ENCODE data around the gene PCGF3.

PCGF3 gene

DNA sequence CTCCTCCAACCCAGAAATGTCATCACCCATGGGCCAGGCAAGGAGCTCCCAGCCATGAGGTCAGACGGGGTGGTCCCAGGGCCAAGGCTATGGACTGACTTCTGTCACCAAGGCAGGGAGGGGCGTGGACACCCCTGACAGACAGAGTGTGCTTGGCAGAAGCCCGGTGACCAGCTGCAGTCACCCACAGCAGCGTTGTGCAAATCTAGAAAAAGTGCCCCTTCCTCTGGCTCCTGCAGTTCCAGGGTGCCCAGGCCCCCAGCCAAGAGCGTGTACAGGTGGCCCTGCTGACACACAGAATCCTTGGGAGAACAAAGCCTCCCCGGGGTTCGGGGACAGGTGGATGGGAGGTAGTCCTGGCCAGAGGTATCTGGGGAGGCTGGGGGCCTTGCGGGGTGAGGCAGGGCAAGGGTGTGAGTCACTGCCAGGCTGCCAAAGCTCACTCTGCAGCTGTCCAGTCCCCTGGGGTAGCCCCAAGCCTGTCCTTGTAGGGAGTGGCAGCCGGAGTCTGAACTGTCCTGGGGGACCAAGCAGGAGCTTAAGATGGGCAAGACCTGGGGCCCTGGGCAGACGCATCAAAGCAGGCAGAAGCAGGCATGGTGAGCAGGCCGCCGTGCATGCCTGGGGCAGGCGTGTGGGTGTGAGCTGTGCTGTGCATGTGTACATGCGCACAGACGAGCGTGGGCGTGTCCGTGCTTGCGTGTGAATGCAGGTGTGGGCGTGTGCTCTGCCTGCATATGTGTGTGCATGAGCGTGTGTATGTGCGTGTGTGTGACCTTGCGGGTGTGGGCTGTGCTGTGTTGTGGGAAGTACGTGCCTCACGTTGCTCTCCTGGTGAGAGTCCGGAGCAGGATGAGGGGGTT is 28.0 kb upstream of the PCGF3 start:
- Histone ChIP-seq H3K9me3 (ENCODE audit: insufficient read depth, low read length) (no peaks in the 10 kb centered on the region), H3K36me3 (ENCODE audit: insufficient read depth, insufficient read length, low read length) (peaks cover 9% of the 10 kb centered on the region), H3K4me3 (ENCODE audit: insufficient read length, low read depth) (no peak overlapping the region), H3K9ac (ENCODE audit: insufficient read length, low read depth) (no peak overlapping the region), H3K27me3 (ENCODE audit: insufficient read depth, insufficient read length) (no peaks in the 10 kb centered on the region), H3K4me1 (ENCODE audit: insufficient read depth, insufficient read length) (peaks cover 44% of the 10 kb centered on the region)
- no peak for TF ChIP-seq SUZ12 (IDR thresholded peaks at IDR 0.05; ENCODE audit: extremely low read depth, insufficient read depth, insufficient read length)
- no peak for TF ChIP-seq YY1 (IDR thresholded peaks at IDR 0.05; ENCODE audit: insufficient read depth, insufficient read length)
- TF ChIP-seq ZNF274 (IDR thresholded peaks at IDR 0.05; ENCODE audit: low read depth, low read length): no peak
- DNase-seq (ENCODE audit: low read depth, low spot score): no peak

DNA sequence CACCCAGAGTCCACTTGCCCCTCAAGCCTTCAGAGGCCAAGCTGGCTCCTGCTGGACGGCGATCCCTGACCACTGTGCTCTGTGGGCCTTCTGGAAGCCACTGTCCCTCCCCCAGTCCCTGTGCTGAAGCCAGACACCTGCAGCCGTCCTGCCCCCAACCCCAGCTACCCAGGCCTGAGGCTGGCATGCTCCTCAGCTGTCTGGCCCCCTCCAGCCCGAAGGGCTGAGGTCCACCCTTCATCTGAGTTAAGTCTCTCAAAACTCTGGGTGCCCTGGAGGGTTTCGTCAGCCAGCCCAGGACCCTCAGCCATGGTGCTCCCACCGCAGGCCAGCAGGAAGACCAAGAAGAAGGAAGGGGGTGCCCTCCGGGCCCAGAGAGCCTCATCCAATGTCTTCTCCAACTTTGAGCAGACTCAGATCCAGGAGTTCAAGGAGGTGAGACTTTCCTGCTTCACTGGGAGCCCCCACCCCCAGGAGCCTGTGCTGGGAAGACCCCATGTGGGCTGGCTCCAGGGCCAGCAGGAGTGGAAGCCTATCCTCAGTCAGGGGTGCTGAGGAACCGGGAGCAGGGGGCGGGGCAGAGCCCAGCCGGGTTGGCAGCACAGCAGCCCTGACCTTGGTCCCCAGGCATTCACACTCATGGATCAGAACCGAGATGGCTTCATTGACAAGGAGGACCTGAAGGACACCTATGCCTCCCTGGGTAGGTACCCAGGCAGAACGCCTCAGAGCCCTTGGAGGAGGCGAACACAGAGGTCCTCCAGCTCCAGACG is 27.1 kb upstream of the PCGF3 start:
- Histone ChIP-seq H3K4me1 (ENCODE audit: insufficient read depth, insufficient read length) (peaks cover 42% of the 10 kb centered on the region), H3K4me3 (ENCODE audit: insufficient read length, low read depth) (no peak overlapping the region), H3K9ac (ENCODE audit: insufficient read length, low read depth) (peak overlapping the region; percentile 43), H3K9me3 (ENCODE audit: insufficient read depth, low read length) (no peaks in the 10 kb centered on the region), H3K36me3 (ENCODE audit: insufficient read depth, insufficient read length, low read length) (peaks cover under 1% of the 10 kb centered on the region), H3K27me3 (ENCODE audit: insufficient read depth, insufficient read length) (no peaks in the 10 kb centered on the region)
- no peak for TF ChIP-seq YY1 (IDR thresholded peaks at IDR 0.05; ENCODE audit: insufficient read depth, insufficient read length)
- no peak for TF ChIP-seq SUZ12 (IDR thresholded peaks at IDR 0.05; ENCODE audit: extremely low read depth, insufficient read depth, insufficient read length)
- TF ChIP-seq ZNF274 (IDR thresholded peaks at IDR 0.05; ENCODE audit: low read depth, low read length): no peak
- no peak for DNase-seq (ENCODE audit: low read depth, low spot score)

DNA sequence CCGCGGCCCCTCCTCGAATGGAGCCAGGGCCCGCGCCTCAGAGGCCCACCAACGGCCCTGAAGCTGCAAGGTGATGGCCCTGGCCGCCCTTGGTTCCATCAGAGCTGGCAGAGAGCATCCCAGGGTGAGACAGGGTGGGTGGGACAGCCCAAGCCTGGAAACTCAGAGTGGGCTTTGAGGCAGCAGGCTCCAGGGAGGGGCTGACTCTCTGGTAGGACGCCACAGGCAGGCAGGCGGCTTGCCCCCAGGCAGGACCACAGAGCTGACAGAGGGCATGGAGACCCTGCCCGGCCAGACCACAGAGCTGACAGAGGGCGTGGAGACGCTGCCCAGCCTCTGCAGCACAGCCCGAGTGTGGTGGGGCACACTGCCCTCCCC is 26.5 kb upstream of the PCGF3 start:
- Histone ChIP-seq H3K27me3 (ENCODE audit: insufficient read depth, insufficient read length) (no peaks in the 10 kb centered on the region), H3K9me3 (ENCODE audit: insufficient read depth, low read length) (no peaks in the 10 kb centered on the region), H3K4me1 (ENCODE audit: insufficient read depth, insufficient read length) (peaks cover 47% of the 10 kb centered on the region), H3K9ac (ENCODE audit: insufficient read length, low read depth) (peak overlapping the region; percentile 43), H3K4me3 (ENCODE audit: insufficient read length, low read depth) (no peak overlapping the region), H3K36me3 (ENCODE audit: insufficient read depth, insufficient read length, low read length) (no peaks in the 10 kb centered on the region)
- TF ChIP-seq ZNF274 (IDR thresholded peaks at IDR 0.05; ENCODE audit: low read depth, low read length) (no peak), YY1 (IDR thresholded peaks at IDR 0.05; ENCODE audit: insufficient read depth, insufficient read length) (no peak), SUZ12 (IDR thresholded peaks at IDR 0.05; ENCODE audit: extremely low read depth, insufficient read depth, insufficient read length) (no peak)
- DNase-seq (ENCODE audit: low read depth, low spot score): no peak

DNA sequence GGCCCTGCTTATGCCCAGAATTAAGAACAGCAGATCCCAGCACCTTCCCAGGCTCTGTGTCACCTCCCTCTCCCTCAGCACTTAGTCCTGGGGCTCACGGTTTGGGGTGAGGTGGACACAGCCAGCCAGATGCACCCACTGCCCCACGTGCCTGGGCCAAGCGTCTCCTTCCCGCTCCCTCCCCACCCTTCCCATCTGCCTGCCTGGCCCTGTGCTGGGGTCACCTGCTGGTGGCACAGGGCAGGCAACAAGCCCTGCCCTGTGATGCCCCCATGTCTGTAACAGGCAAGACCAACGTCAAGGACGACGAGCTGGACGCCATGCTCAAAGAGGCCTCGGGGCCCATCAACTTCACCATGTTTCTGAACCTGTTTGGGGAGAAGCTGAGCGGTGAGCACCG is 26.0 kb upstream of the PCGF3 start:
- Histone ChIP-seq H3K9ac (ENCODE audit: insufficient read length, low read depth) (peak overlapping the region; percentile 16), H3K4me1 (ENCODE audit: insufficient read depth, insufficient read length) (peaks cover 52% of the 10 kb centered on the region)

DNA sequence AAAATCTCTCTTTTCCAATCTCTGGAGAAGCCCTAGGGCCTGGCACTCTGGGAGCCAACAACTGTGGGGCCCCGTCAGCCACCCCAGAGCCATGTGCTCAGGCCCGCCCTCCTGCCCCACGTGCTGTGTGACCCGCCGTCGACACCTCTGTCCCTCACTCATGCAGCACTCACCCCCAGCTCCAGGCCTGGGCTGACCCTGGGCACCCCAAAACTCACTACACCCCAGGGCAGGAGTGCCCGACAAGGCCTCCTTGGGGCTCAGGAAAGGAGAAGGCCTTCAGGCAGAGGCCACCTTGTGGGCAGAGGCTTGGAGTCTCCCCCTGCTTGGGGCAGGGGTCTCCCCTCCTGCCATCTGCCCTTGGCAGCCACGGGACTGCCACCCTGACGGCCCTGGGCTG is 25.5 kb upstream of the PCGF3 start:
- peak overlapping the region; percentile 29 for H3K9ac ChIP-seq (ENCODE audit: insufficient read length, low read depth)
- peaks cover 50% of the 10 kb centered on the region for H3K4me1 ChIP-seq (ENCODE audit: insufficient read depth, insufficient read length)

More for the DNA sequence above, 26.0 kb upstream of the PCGF3 start:
- H3K4me3 ChIP-seq (ENCODE audit: insufficient read length, low read depth): no peak overlapping the region
- DNase-seq (ENCODE audit: low read depth, low spot score): no peak
- TF ChIP-seq SUZ12 (IDR thresholded peaks at IDR 0.05; ENCODE audit: extremely low read depth, insufficient read depth, insufficient read length): no peak
- TF ChIP-seq YY1 (IDR thresholded peaks at IDR 0.05; ENCODE audit: insufficient read depth, insufficient read length): no peak
- no peak for TF ChIP-seq ZNF274 (IDR thresholded peaks at IDR 0.05; ENCODE audit: low read depth, low read length)
- no peaks in the 10 kb centered on the region for H3K27me3 ChIP-seq (ENCODE audit: insufficient read depth, insufficient read length)
- H3K36me3 ChIP-seq (ENCODE audit: insufficient read depth, insufficient read length, low read length): no peaks in the 10 kb centered on the region
- H3K9me3 ChIP-seq (ENCODE audit: insufficient read depth, low read length): no peaks in the 10 kb centered on the region

DNA sequence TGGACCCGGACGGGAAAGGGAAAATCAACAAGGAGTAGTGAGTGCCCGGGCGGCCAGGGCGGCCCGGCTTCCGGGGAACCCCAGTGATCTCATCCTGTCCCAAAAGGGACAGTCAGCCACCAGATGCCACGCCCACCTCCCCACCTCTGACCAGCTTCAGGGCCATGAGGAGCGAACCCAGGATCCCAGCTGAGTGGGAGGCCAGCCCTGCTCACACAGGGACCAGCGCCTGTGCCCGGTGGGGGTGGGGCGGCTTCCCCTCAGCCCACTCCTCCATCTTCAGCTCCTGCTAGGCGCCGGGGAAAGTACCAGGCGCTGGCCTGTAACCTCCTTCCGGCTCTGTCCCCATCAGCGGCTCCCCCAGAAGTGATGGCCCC is 25.1 kb upstream of the PCGF3 start:
- no peak for DNase-seq (ENCODE audit: low read depth, low spot score)

More for the DNA sequence above, 25.5 kb upstream of the PCGF3 start:
- Histone ChIP-seq H3K27me3 (ENCODE audit: insufficient read depth, insufficient read length) (no peaks in the 10 kb centered on the region), H3K4me3 (ENCODE audit: insufficient read length, low read depth) (no peak overlapping the region), H3K9me3 (ENCODE audit: insufficient read depth, low read length) (no peaks in the 10 kb centered on the region), H3K36me3 (ENCODE audit: insufficient read depth, insufficient read length, low read length) (no peaks in the 10 kb centered on the region)
- TF ChIP-seq ZNF274 (IDR thresholded peaks at IDR 0.05; ENCODE audit: low read depth, low read length): no peak
- no peak for TF ChIP-seq SUZ12 (IDR thresholded peaks at IDR 0.05; ENCODE audit: extremely low read depth, insufficient read depth, insufficient read length)
- no peak for TF ChIP-seq YY1 (IDR thresholded peaks at IDR 0.05; ENCODE audit: insufficient read depth, insufficient read length)
- no peak for DNase-seq (ENCODE audit: low read depth, low spot score)

More for the DNA sequence above, 25.1 kb upstream of the PCGF3 start:
- no peaks in the 10 kb centered on the region for H3K36me3 ChIP-seq (ENCODE audit: insufficient read depth, insufficient read length, low read length)
- peak overlapping the region; percentile 46 for H3K4me3 ChIP-seq (ENCODE audit: insufficient read length, low read depth)
- peak overlapping the region; percentile 65 for H3K9ac ChIP-seq (ENCODE audit: insufficient read length, low read depth)
- H3K27me3 ChIP-seq (ENCODE audit: insufficient read depth, insufficient read length): no peaks in the 10 kb centered on the region
- no peaks in the 10 kb centered on the region for H3K9me3 ChIP-seq (ENCODE audit: insufficient read depth, low read length)
- peaks cover 46% of the 10 kb centered on the region for H3K4me1 ChIP-seq (ENCODE audit: insufficient read depth, insufficient read length)
- no peak for TF ChIP-seq SUZ12 (IDR thresholded peaks at IDR 0.05; ENCODE audit: extremely low read depth, insufficient read depth, insufficient read length)
- no peak for TF ChIP-seq ZNF274 (IDR thresholded peaks at IDR 0.05; ENCODE audit: low read depth, low read length)
- TF ChIP-seq YY1 (IDR thresholded peaks at IDR 0.05; ENCODE audit: insufficient read depth, insufficient read length): no peak
